Endothelial cell of umbilical vein (primary cell): ENCODE results near the gene ZBTB34. TPM values are rescaled to one million over a fixed set of nuclear protein-coding genes. Genes with fewer than 3 reads are reported as not detected.

Source experiments
- BruUV-seq: library from RNA; stranded (reverse); fragments of 400-500 nt; replicated peaks from 2 replicates; lab custom pipeline; 2021; lab: Mats Ljungman, UMichigan
- CTCF ChIA-PET: fragments of 300-600, 350-600 bp; sonication (Branson Sonifier 250); formaldehyde crosslinking; loops from one replicate; lab custom pipeline; 2021; ENCODE audit warnings: antibody characterized with exemption, inconsistent platforms; lab: Charles Lee
- POLR2A ChIA-PET: fragments of 300-600, 350-600 bp; sonication (Branson Sonifier 250); formaldehyde crosslinking; loops from one replicate; lab custom pipeline; 2021; ENCODE audit warnings: antibody characterized with exemption, inconsistent platforms; lab: Charles Lee
- DNase-seq: peaks from one replicate; pipeline ENCODE4 v3.0.0-alpha.2; 2011; ENCODE audit warnings: low read depth, low spot score
- FAIRE-seq: peaks from 2 replicates; lab custom pipeline; 2011; peaks lifted over from hg19 to GRCh38; lab: Jason Lieb, UNC
- H2AFZ ChIP-seq: 2 replicates; pipeline ENCODE4 v1.6.0; 2012; ENCODE audit warnings: low read depth, low read length, control low read depth, inconsistent platforms
- H3K27ac ChIP-seq: 2 replicates; pipeline ENCODE4 v1.5.1; 2011; ENCODE audit warnings: low read depth, mild to moderate bottlenecking, control low read depth, low read length, moderate library complexity; ENCODE audit not compliant: insufficient read depth
- H3K27me3 ChIP-seq, 2 experiments: 2 replicates each; pipeline versions ENCODE4 v1.6.0 to v1.6.1; 2011; ENCODE audit warnings: low read length in 2 of 2, mixed read lengths in 1 of 2; ENCODE audit not compliant: control insufficient read depth in 2 of 2, insufficient read depth in 2 of 2
- H3K36me3 ChIP-seq, 2 experiments: 2 replicates in 1 of 2; 3 replicates in 1 of 2; pipeline ENCODE4 v1.5.1; 2011; ENCODE audit warnings: low read length in 2 of 2, mild to moderate bottlenecking in 1 of 2, moderate library complexity in 1 of 2; ENCODE audit not compliant: control insufficient read depth in 2 of 2, insufficient read depth in 2 of 2; ENCODE audit errors: extremely low read depth in 1 of 2
- H3K4me1 ChIP-seq: 3 replicates; pipeline ENCODE4 v1.5.1; 2011; ENCODE audit warnings: mild to moderate bottlenecking, low read length; ENCODE audit not compliant: control insufficient read depth, insufficient read depth; ENCODE audit errors: extremely low read depth
- H3K4me2 ChIP-seq: 2 replicates; pipeline ENCODE4 v1.6.1; 2011; ENCODE audit warnings: low read length, control low read depth, mixed read lengths; ENCODE audit not compliant: insufficient read depth
- H3K4me3 ChIP-seq, 3 experiments: fragments of 200-600 bp in 1 of 3; sonication (generic), shearing (Covaris generic) in 1 of 3; replicated peaks in 1 of 3; 2 replicates each; pipeline ENCODE4 v1.5.1; 2011 to 2016; ENCODE audit warnings: control low read depth in 3 of 3, low read length in 3 of 3, mild to moderate bottlenecking in 2 of 3, inconsistent platforms in 1 of 3, low read depth in 1 of 3, moderate library complexity in 1 of 3; ENCODE audit not compliant: insufficient read depth in 1 of 3
- H3K79me2 ChIP-seq: 2 replicates; pipeline ENCODE4 v1.6.0; 2012; ENCODE audit warnings: low read length, inconsistent platforms; ENCODE audit not compliant: control insufficient read depth, insufficient read depth
- H3K9ac ChIP-seq: replicated peaks from 2 replicates; pipeline ENCODE3; 2011; ENCODE audit warnings: low read length, control low read depth; ENCODE audit not compliant: insufficient read depth; ENCODE audit errors: extremely low read depth
- H3K9me1 ChIP-seq: replicated peaks from 3 replicates; pipeline ENCODE4 v1.6.0; 2011; ENCODE audit warnings: mild to moderate bottlenecking, low read length; ENCODE audit not compliant: control insufficient read depth, insufficient read depth; ENCODE audit errors: extremely low read depth
- H3K9me3 ChIP-seq: replicated peaks from 2 replicates; pipeline ENCODE4 v1.5.1; 2012; ENCODE audit warnings: low read length, inconsistent platforms; ENCODE audit not compliant: control insufficient read depth, insufficient read depth
- H4K20me1 ChIP-seq: replicated peaks from 2 replicates; pipeline ENCODE3; 2011; ENCODE audit warnings: mild to moderate bottlenecking, low read length; ENCODE audit not compliant: control insufficient read depth, insufficient read depth; ENCODE audit errors: extremely low read depth
- CTCF ChIP-seq, 2 donors: IDR thresholded peaks; 1 replicate in 1 of 2; 2 replicates in 1 of 2; pipeline ENCODE4 v1.5.1; 2011; ENCODE audit warnings: low read length in 2 of 2, mild to moderate bottlenecking in 2 of 2, moderate library complexity in 2 of 2, control low read depth in 1 of 2, inconsistent platforms in 1 of 2, low read depth in 1 of 2; ENCODE audit not compliant: insufficient read depth in 1 of 2; ENCODE audit errors: extremely low read depth in 1 of 2
- EZH2 ChIP-seq: IDR thresholded peaks from 2 replicates; pipeline ENCODE4 v1.6.1; 2012; ENCODE audit warnings: borderline replicate concordance, low read depth, mild to moderate bottlenecking, moderate library complexity, low read length, inconsistent platforms; ENCODE audit not compliant: severe bottlenecking
- FOS ChIP-seq: IDR thresholded peaks from 2 replicates; pipeline ENCODE4 v1.6.1; 2011; ENCODE audit warnings: mild to moderate bottlenecking, low read length, moderate library complexity, borderline replicate concordance; ENCODE audit not compliant: insufficient read depth
- GATA2 ChIP-seq: IDR thresholded peaks from 2 replicates; pipeline ENCODE4 v1.7.0; 2011; ENCODE audit warnings: low read depth, mild to moderate bottlenecking, moderate library complexity, mixed read lengths, low read length; ENCODE audit not compliant: insufficient read length, insufficient read depth
- JUN ChIP-seq: IDR thresholded peaks from 2 replicates; pipeline ENCODE4 v1.6.1; 2011; ENCODE audit warnings: borderline replicate concordance, low read depth; ENCODE audit not compliant: insufficient read length, insufficient read depth
- MAX ChIP-seq: IDR thresholded peaks from 2 replicates; pipeline ENCODE4 v1.6.1; 2011; ENCODE audit not compliant: insufficient read depth, insufficient read length
- MYC ChIP-seq: IDR thresholded peaks from one replicate; pipeline ENCODE4 v1.6.1; 2011; ENCODE audit warnings: mild to moderate bottlenecking, low read depth, low read length
- POLR2A ChIP-seq: IDR thresholded peaks from 2 replicates; pipeline ENCODE4 v1.6.1; 2012; ENCODE audit warnings: low read depth, mild to moderate bottlenecking, control low read depth, low read length
- POLR2AphosphoS5 ChIP-seq: IDR thresholded peaks from 2 replicates; pipeline ENCODE4 v1.6.1; 2012; ENCODE audit warnings: low read depth, mild to moderate bottlenecking, control low read depth, low read length, moderate library complexity; ENCODE audit not compliant: insufficient read depth
- dilution Hi-C: fragments of 300-500 bp; cut with MboI; formaldehyde crosslinking; loops from one replicate; pipeline ENCODE4 v1.15.0; 2019; ENCODE audit warnings: low sequenced_read_pairs; ENCODE audit not compliant: extremely low pct_ligation_motif_present
- intact Hi-C: fragments of 100-400 bp; cut with micrococcal nuclease; formaldehyde crosslinking; loops from one replicate; pipeline ENCODE4 v1.10.0; 2022
- polyA plus RNA-seq, 4 experiments: library from polyadenylated mRNA; depleted of rRNA in 3 of 4; stranded (reverse) in 3 of 4; unstranded in 1 of 4; fragments of >200 nt; gene quantifications; 2 replicates each; pipeline versions ENCODE4 v1.2.1 to v1.2.3, GENCODE V29; 2011 to 2012; ENCODE audit warnings: missing spikeins in 1 of 4
- total RNA-seq: library from RNA; stranded (reverse); gene quantifications from 2 replicates; pipeline ENCODE4 v1.2.3, GENCODE V29; 2021

Gene ZBTB34
- total and polyA plus RNA-seq, 2 donors (not counting 3 experiments of a cell fraction or from before 2014, with no cell fraction given): 4.0 to 9.6 TPM

- dilution Hi-C loops: no loop called here
- DNase-seq (no peak), FAIRE-seq (no peak)
- H3K4me2 ChIP-seq: no peak overlapping the region
- POLR2A ChIA-PET: no interaction called here
- H3K79me2 ChIP-seq: peaks cover 66% of the 10 kb centered on the region
- H3K4me3 ChIP-seq: no peak overlapping the region
- H3K9me1 ChIP-seq: no peaks in the 10 kb centered on the region
- no peak overlapping the region for H2AFZ ChIP-seq
- BruUV-seq: no TSS peak
- no peak overlapping the region for H3K27ac ChIP-seq
- CTCF ChIA-PET: no interaction called here
- peaks cover 16% of the 10 kb centered on the region for H3K4me1 ChIP-seq
- TF ChIP-seq POLR2AphosphoS5 (no peak), FOS (no peak), JUN (no peak), POLR2A (no peak), MYC (no peak), GATA2 (no peak), EZH2 (no peak), CTCF (IDR thresholded peaks at IDR 0.05; ENCODE audit: extremely low read depth in 1 of 2, insufficient read depth in 1 of 2, low read depth in 1 of 2, low read length in 2 of 2) (no peak), MAX (no peak)
- no peaks in the 10 kb centered on the region for H4K20me1 ChIP-seq
- intact Hi-C loops: loop anchor here (5.0 kb wide), 1 partner anchor 48 kb away; the partner anchor contains the start of gene RALGPS1
- peaks cover 2 to 12% of the 10 kb centered on the region in 2 experiments for H3K36me3 ChIP-seq
- no peak overlapping the region for H3K9ac ChIP-seq
- H3K27me3 ChIP-seq: no peaks in the 10 kb centered on the region
- no peaks in the 10 kb centered on the region for H3K9me3 ChIP-seq
These were observed 4.3 kb downstream of the ZBTB34 start for GRCh38 chr9:126864771-126865170.
